HEK293 (cell line): ENCODE results near the gene PDE4B.

Experiments used
- CTCF ChIA-PET: fragments of 350-600 bp; formaldehyde crosslinking; extraction: SDS; loops from one replicate; lab custom pipeline; 2021; ENCODE audit warnings: antibody characterized with exemption; lab: Yijun Ruan, JAX
- POLR2A ChIA-PET: fragments of 300-600 bp; formaldehyde crosslinking; extraction: SDS; loops from one replicate; lab custom pipeline; 2020; ENCODE audit warnings: antibody characterized with exemption, inconsistent platforms; lab: Yijun Ruan, JAX
- H3K27ac ChIP-seq: fragments of 200-500 bp; sonication (Bioruptor generic); 2 replicates; pipeline ENCODE4 v1.5.1; 2014; ENCODE audit warnings: low read depth, low read length, control low read depth, inconsistent platforms; ENCODE audit errors: extremely low read depth
- H3K36me3 ChIP-seq, 2 experiments: fragments of 200-500 bp in 1 of 2; sonication (Bioruptor generic) in 1 of 2; 1 replicate in 1 of 2; 2 replicates in 1 of 2; pipeline ENCODE4 v1.5.1; 2014 to 2017; ENCODE audit warnings: inconsistent platforms in 2 of 2, low read length in 2 of 2; ENCODE audit not compliant: control insufficient read depth in 2 of 2, insufficient read depth in 1 of 2
- H3K4me1 ChIP-seq: fragments of 200-500 bp; sonication (Bioruptor generic); 2 replicates; pipeline ENCODE4 v1.5.1; 2014; ENCODE audit warnings: mild to moderate bottlenecking, low read length, inconsistent platforms; ENCODE audit not compliant: control insufficient read depth, insufficient read depth
- H3K4me3 ChIP-seq: 2 replicates; pipeline ENCODE4 v1.5.1; 2011; ENCODE audit warnings: low read depth, mild to moderate bottlenecking, control low read depth, low read length, moderate library complexity
- H3K9me3 ChIP-seq: fragments of 200-500 bp; sonication (Bioruptor generic); 2 replicates; pipeline ENCODE4 v1.5.1; 2014; ENCODE audit warnings: low read depth, low read length, inconsistent platforms; ENCODE audit not compliant: control insufficient read depth, insufficient read depth
- PBX3 ChIP-seq: sonication (generic); formaldehyde crosslinking; IDR thresholded peaks from 2 replicates; pipeline ENCODE4 v1.8.1; 2022; ENCODE audit warnings: mild to moderate bottlenecking, moderate library complexity, missing genetic modification reagents
- RBAK ChIP-seq: fragments of 450-650 bp; formaldehyde crosslinking; IDR thresholded peaks from 2 replicates; pipeline ENCODE4 v1.5.1; 2016; ENCODE audit warnings: missing biosample characterization, missing genetic modification characterization
- REPIN1 ChIP-seq: fragments of 450-650 bp; formaldehyde crosslinking; IDR thresholded peaks from 2 replicates; pipeline ENCODE4 v1.5.1; 2017; ENCODE audit warnings: missing biosample characterization, missing genetic modification characterization, low read depth
- SETDB1 ChIP-seq: IDR thresholded peaks from one replicate; pipeline ENCODE4 v1.6.1; 2017; ENCODE audit warnings: mild to moderate bottlenecking, low read length, moderate library complexity, mixed read lengths; ENCODE audit not compliant: insufficient read length
- WT1 ChIP-seq: fragments of 450-650 bp; formaldehyde crosslinking; IDR thresholded peaks from 2 replicates; pipeline ENCODE4 v1.5.1; 2016; ENCODE audit warnings: missing biosample characterization, missing genetic modification characterization
- ZIC2 ChIP-seq: fragments of 450-650 bp; formaldehyde crosslinking; IDR thresholded peaks from 2 replicates; pipeline ENCODE4 v1.5.1; 2016; ENCODE audit warnings: missing biosample characterization, missing genetic modification characterization
- ZNF138 ChIP-seq: fragments of 450-650 bp; formaldehyde crosslinking; IDR thresholded peaks from 2 replicates; pipeline ENCODE4 v1.5.1; 2016; ENCODE audit warnings: missing biosample characterization, missing genetic modification characterization, borderline replicate concordance
- ZNF157 ChIP-seq: fragments of 450-650 bp; formaldehyde crosslinking; IDR thresholded peaks from 2 replicates; pipeline ENCODE4 v1.5.1; 2016; ENCODE audit warnings: missing biosample characterization, missing genetic modification characterization
- ZNF16 ChIP-seq: fragments of 450-650 bp; formaldehyde crosslinking; IDR thresholded peaks from 2 replicates; pipeline ENCODE4 v1.5.1; 2016; ENCODE audit warnings: low read depth, missing biosample characterization, missing genetic modification characterization
- ZNF239 ChIP-seq: fragments of 450-650 bp; formaldehyde crosslinking; IDR thresholded peaks from 2 replicates; pipeline ENCODE4 v1.5.1; 2016; ENCODE audit warnings: missing biosample characterization, missing genetic modification characterization
- ZNF292 ChIP-seq: fragments of 450-650 bp; formaldehyde crosslinking; IDR thresholded peaks from 2 replicates; pipeline ENCODE4 v1.5.1; 2016; ENCODE audit warnings: low read depth, missing biosample characterization, missing genetic modification characterization, borderline replicate concordance
- ZNF311 ChIP-seq: fragments of 450-650 bp; formaldehyde crosslinking; IDR thresholded peaks from 2 replicates; pipeline ENCODE4 v1.5.1; 2017; ENCODE audit warnings: missing biosample characterization, missing genetic modification characterization, borderline replicate concordance
- ZNF394 ChIP-seq: fragments of 450-650 bp; formaldehyde crosslinking; IDR thresholded peaks from 2 replicates; pipeline ENCODE4 v1.5.1; 2016; ENCODE audit warnings: missing biosample characterization, missing genetic modification characterization, mild to moderate bottlenecking, moderate library complexity, borderline replicate concordance
- ZNF510 ChIP-seq: fragments of 450-650 bp; formaldehyde crosslinking; IDR thresholded peaks from 2 replicates; pipeline ENCODE4 v1.5.1; 2018; ENCODE audit warnings: mild to moderate bottlenecking, missing genetic modification characterization, missing biosample characterization; ENCODE audit not compliant: insufficient replicate concordance
- ZNF549 ChIP-seq: fragments of 450-650 bp; IDR thresholded peaks from 2 replicates; pipeline ENCODE4 v1.5.1; 2018; ENCODE audit warnings: missing biosample characterization, missing genetic modification characterization, mild to moderate bottlenecking, inconsistent platforms, moderate library complexity
- ZNF639 ChIP-seq: fragments of 450-650 bp; formaldehyde crosslinking; IDR thresholded peaks from 2 replicates; pipeline ENCODE4 v1.5.1; 2016; ENCODE audit warnings: missing biosample characterization, missing genetic modification characterization
- ZNF658 ChIP-seq: fragments of 450-650 bp; formaldehyde crosslinking; IDR thresholded peaks from 2 replicates; pipeline ENCODE4; 2016; ENCODE audit warnings: missing biosample characterization, missing genetic modification characterization
- ZNF747 ChIP-seq: fragments of 450-650 bp; formaldehyde crosslinking; IDR thresholded peaks from 2 replicates; pipeline ENCODE4 v1.5.1; 2016; ENCODE audit warnings: missing biosample characterization, missing genetic modification characterization
- ZNF776 ChIP-seq: fragments of 450-650 bp; formaldehyde crosslinking; IDR thresholded peaks from 2 replicates; pipeline ENCODE4 v1.5.0; 2017; ENCODE audit warnings: missing biosample characterization, missing genetic modification characterization, borderline replicate concordance
- ZNF785 ChIP-seq: fragments of 450-650 bp; formaldehyde crosslinking; IDR thresholded peaks from 2 replicates; pipeline ENCODE4 v1.5.1; 2016; ENCODE audit warnings: missing biosample characterization, missing genetic modification characterization
- ZSCAN18 ChIP-seq: fragments of 450-650 bp; formaldehyde crosslinking; IDR thresholded peaks from 2 replicates; pipeline ENCODE4 v1.5.1; 2016; ENCODE audit warnings: missing biosample characterization, missing genetic modification characterization
- TF ChIP-seq, protein P1 (sequence below): fragments of 450-650 bp; formaldehyde crosslinking; IDR thresholded peaks from 2 replicates; pipeline ENCODE4 v1.5.1; 2016; ENCODE audit warnings: missing biosample characterization, missing genetic modification characterization
- TF ChIP-seq, protein P2 (sequence below): fragments of 450-650 bp; formaldehyde crosslinking; IDR thresholded peaks from 2 replicates; pipeline ENCODE4 v1.5.1; 2016; ENCODE audit warnings: missing biosample characterization, missing genetic modification characterization, borderline replicate concordance
- TF ChIP-seq, protein P3 (sequence below): fragments of 450-650 bp; formaldehyde crosslinking; IDR thresholded peaks from 2 replicates; pipeline ENCODE4 v1.5.1; 2017; ENCODE audit warnings: missing biosample characterization, missing genetic modification characterization

Gene PDE4B

DNA sequence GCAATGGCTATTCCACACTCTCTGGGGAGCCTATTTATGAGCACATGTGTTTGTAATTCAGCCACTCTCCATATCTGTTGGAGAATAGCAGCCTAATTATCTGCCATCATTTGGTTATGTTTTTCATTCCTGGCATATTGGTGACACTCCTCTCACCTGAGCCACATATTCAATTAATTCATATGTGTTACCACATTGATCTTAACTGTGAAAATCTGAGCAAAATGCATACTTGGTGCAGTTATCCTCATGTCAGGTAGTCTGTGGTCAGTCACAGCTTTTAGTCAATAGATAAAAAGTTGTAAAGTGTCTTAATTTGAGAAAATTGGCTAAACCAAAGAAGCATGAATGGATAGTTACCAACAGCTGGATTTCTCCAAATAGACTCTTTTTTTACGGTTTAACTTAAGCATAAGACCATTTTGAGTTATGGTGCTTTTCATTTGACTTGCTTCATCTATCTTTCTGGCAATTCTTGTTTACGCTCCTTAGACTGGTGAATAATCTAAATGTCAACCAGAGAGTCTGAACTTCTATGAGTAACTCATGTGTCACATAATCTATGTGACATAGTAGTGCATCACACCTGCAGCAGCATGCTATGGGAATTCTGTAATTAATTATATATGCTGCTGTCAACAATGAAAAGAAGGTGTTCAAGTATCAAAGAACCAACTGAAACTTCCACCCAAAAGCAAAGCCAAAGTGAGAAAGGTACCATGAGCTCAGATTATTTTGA, 553.5 kb downstream of the PDE4B start:
- no peaks in the 10 kb centered on the region for H3K36me3 ChIP-seq
- no peaks in the 10 kb centered on the region for H3K9me3 ChIP-seq
- POLR2A ChIA-PET, result interaction anchor here (0.9 kb wide), 1 partner anchor 14 kb away, joined by 3 read pairs; no protein-coding TSS in a partner anchor
- TF ChIP-seq ZNF639 (tag by site-specific recombination), result no peak
- no peak for TF ChIP-seq RBAK
- no peak for TF ChIP-seq ZNF658
- no peak for TF ChIP-seq ZNF747
- no peak for TF ChIP-seq ZSCAN18
- TF ChIP-seq SETDB1, result no peak
- TF ChIP-seq, protein P1, sequence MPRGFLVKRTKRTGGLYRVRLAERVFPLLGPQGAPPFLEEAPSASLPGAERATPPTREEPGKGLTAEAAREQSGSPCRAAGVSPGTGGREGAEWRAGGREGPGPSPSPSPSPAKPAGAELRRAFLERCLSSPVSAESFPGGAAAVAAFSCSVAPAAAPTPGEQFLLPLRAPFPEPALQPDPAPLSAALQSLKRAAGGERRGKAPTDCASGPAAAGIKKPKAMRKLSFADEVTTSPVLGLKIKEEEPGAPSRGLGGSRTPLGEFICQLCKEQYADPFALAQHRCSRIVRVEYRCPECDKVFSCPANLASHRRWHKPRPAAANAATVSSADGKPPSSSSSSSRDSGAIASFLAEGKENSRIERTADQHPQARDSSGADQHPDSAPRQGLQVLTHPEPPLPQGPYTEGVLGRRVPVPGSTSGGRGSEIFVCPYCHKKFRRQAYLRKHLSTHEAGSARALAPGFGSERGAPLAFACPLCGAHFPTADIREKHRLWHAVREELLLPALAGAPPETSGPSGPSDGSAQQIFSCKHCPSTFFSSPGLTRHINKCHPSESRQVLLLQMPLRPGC (tag by site-specific recombination), result no peak
- TF ChIP-seq ZNF785 (tag by site-specific recombination), result no peak
- TF ChIP-seq ZNF394 (tag by site-specific recombination), result no peak
- no peak for TF ChIP-seq ZIC2
- no peak for TF ChIP-seq ZNF292 (tag by site-specific recombination)
- TF ChIP-seq REPIN1 (tag by site-specific recombination), result no peak
- TF ChIP-seq ZNF157 (tag by site-specific recombination), result no peak
- no peak for TF ChIP-seq ZNF776 (tag by site-specific recombination)
- H3K27ac ChIP-seq, result no peak overlapping the region
- H3K4me3 ChIP-seq, result no peak overlapping the region
- CTCF ChIA-PET, result interaction anchor here (0.6 to 1.9 kb wide), 3 partner anchors 93 to 596 kb away, joined by 3 to 5 read pairs (median 4); no protein-coding TSS in a partner anchor
- no peaks in the 10 kb centered on the region for H3K4me1 ChIP-seq

DNA sequence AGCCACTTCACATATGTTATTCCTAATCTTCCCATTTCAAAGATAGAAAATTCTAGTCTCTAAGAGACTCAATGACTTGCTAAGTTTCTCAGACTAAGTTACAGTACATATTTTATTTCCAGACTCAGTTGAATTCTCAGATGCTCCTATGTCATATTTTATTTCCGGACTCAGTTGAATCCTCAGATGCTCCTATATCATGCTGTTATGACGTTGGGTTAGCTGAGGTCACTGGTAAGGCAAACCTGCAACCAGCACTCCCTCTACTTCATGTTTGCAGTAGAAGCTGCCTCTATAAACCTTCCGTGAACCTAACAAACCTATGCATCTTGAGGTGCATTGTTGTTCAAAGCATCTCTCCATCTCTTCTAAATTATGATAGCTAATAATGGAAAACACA, 554.2 kb downstream of the PDE4B start:
- TF ChIP-seq ZNF549, result no peak
- TF ChIP-seq WT1 (tag by site-specific recombination), result no peak
- TF ChIP-seq, protein P2, sequence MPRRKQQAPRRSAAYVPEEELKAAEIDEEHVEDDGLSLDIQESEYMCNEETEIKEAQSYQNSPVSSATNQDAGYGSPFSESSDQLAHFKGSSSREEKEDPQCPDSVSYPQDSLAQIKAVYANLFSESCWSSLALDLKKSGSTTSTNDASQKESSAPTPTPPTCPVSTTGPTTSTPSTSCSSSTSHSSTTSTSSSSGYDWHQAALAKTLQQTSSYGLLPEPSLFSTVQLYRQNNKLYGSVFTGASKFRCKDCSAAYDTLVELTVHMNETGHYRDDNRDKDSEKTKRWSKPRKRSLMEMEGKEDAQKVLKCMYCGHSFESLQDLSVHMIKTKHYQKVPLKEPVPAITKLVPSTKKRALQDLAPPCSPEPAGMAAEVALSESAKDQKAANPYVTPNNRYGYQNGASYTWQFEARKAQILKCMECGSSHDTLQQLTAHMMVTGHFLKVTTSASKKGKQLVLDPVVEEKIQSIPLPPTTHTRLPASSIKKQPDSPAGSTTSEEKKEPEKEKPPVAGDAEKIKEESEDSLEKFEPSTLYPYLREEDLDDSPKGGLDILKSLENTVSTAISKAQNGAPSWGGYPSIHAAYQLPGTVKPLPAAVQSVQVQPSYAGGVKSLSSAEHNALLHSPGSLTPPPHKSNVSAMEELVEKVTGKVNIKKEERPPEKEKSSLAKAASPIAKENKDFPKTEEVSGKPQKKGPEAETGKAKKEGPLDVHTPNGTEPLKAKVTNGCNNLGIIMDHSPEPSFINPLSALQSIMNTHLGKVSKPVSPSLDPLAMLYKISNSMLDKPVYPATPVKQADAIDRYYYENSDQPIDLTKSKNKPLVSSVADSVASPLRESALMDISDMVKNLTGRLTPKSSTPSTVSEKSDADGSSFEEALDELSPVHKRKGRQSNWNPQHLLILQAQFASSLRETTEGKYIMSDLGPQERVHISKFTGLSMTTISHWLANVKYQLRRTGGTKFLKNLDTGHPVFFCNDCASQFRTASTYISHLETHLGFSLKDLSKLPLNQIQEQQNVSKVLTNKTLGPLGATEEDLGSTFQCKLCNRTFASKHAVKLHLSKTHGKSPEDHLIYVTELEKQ (tag by site-specific recombination), result no peak
- no peak for TF ChIP-seq ZNF311 (tag by site-specific recombination)
- TF ChIP-seq ZNF510 (tag by site-specific recombination), result no peak
- no peak for TF ChIP-seq ZNF138 (tag by site-specific recombination)
- TF ChIP-seq ZNF239 (tag by site-specific recombination), result no peak
- no peak for TF ChIP-seq ZNF658
- TF ChIP-seq, protein P3, sequence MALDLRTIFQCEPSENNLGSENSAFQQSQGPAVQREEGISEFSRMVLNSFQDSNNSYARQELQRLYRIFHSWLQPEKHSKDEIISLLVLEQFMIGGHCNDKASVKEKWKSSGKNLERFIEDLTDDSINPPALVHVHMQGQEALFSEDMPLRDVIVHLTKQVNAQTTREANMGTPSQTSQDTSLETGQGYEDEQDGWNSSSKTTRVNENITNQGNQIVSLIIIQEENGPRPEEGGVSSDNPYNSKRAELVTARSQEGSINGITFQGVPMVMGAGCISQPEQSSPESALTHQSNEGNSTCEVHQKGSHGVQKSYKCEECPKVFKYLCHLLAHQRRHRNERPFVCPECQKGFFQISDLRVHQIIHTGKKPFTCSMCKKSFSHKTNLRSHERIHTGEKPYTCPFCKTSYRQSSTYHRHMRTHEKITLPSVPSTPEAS (tag by site-specific recombination), result no peak
- TF ChIP-seq ZNF16, result no peak
- no peak for TF ChIP-seq PBX3 (CRISPR knock-in tag)
- Histone ChIP-seq H3K4me1 (no peaks in the 10 kb centered on the region), H3K36me3 (no peaks in the 10 kb centered on the region), H3K27ac (no peak overlapping the region), H3K4me3 (no peak overlapping the region), H3K9me3 (no peaks in the 10 kb centered on the region)
- CTCF ChIA-PET, result interaction anchor here (0.6 to 1.9 kb wide), 4 partner anchors 89 to 121 kb away, joined by 3 to 5 read pairs (median 4); no protein-coding TSS in a partner anchor
- POLR2A ChIA-PET, result no interaction called here
